Endothelial cell (in vitro differentiated cells): Measurements from ENCODE around the gene TPO. TPM values are rescaled to one million over a fixed set of nuclear protein-coding genes. Genes with fewer than 3 reads are reported as not detected.

Experiments used
- DNase-seq: peaks from one replicate; pipeline ENCODE4 v3.0.0; 2021; ENCODE audit warnings: low spot score
- H3K27ac Mint-ChIP-seq: one replicate; pipeline ENCODE4 v1.8.0; 2021; ENCODE audit warnings: mixed read lengths, inconsistent platforms; ENCODE audit not compliant: unreplicated experiment
- H3K27me3 Mint-ChIP-seq: one replicate; pipeline ENCODE4 v1.8.0; 2021; ENCODE audit warnings: mild to moderate bottlenecking, moderate library complexity, mixed read lengths, inconsistent platforms; ENCODE audit not compliant: unreplicated experiment
- H3K36me3 Mint-ChIP-seq: one replicate; pipeline ENCODE4 v1.8.0; 2021; ENCODE audit warnings: mild to moderate bottlenecking, low read depth, mixed read lengths, inconsistent platforms; ENCODE audit not compliant: unreplicated experiment
- H3K4me1 Mint-ChIP-seq: one replicate; pipeline ENCODE4 v1.8.0; 2021; ENCODE audit warnings: mild to moderate bottlenecking, mixed read lengths, inconsistent platforms; ENCODE audit not compliant: unreplicated experiment
- H3K4me3 Mint-ChIP-seq: one replicate; pipeline ENCODE4 v1.8.0; 2021; ENCODE audit warnings: mild to moderate bottlenecking, mixed read lengths, inconsistent platforms; ENCODE audit not compliant: unreplicated experiment
- H3K9me3 Mint-ChIP-seq: one replicate; pipeline ENCODE4 v1.8.0; 2021; ENCODE audit warnings: mixed read lengths, inconsistent platforms; ENCODE audit not compliant: unreplicated experiment
- CTCF ChIP-seq: fragments of 200-600 bp; sonication (generic); IDR thresholded peaks from one replicate; pipeline ENCODE4 v1.5.0; 2021; ENCODE audit warnings: antibody characterized with exemption; ENCODE audit not compliant: unreplicated experiment
- total RNA-seq: library from RNA; stranded (reverse); fragmentation: NEBNext Ultra II Directional; extraction: Animal tissue kit (Norgen Biotek cat#: 25700); gene quantifications from one replicate; pipeline ENCODE4 v1.2.1, GENCODE V29; 2021; ENCODE audit not compliant: unreplicated experiment

The TPO gene
- total RNA-seq, 1 donor from 2014 or later, result 0.41 TPM

GRCh38 chr2:1437537-1437936, 24.3 kb downstream of the TPO start:
- Mint-ChIP-seq H3K27ac (no peak overlapping the region), H3K4me1 (peaks cover 19% of the 10 kb centered on the region), H3K9me3 (no peaks in the 10 kb centered on the region), H3K36me3 (peaks cover 7% of the 10 kb centered on the region), H3K4me3 (no peak overlapping the region), H3K27me3 (peaks cover 6% of the 10 kb centered on the region)
- TF ChIP-seq CTCF, result no peak
- DNase-seq, result no peak

DNA sequence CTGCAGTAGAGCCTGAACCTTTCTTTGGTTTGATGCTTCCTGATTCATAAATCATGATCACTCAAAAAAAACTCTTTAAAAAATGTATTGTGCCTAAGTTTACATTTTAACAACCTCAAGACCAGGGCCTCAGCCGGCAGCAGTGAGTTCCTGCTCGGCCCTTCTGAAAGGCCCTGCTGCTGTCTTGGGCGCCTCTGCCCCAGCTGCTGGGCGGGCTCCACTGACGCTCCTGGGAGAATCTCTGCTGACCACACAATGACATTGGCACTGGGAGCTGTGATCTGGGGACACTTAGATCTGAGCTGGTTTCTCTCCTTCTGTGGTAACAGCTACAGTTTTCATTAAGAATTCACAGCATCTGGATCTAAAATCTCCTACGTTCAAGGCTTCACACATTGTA, 25.7 kb downstream of the TPO start:
- Mint-ChIP-seq H3K36me3 (peaks cover 7% of the 10 kb centered on the region), H3K4me3 (no peak overlapping the region), H3K4me1 (peaks cover 19% of the 10 kb centered on the region), H3K27ac (no peak overlapping the region), H3K9me3 (no peaks in the 10 kb centered on the region), H3K27me3 (peaks cover 11% of the 10 kb centered on the region)
- TF ChIP-seq CTCF, result no peak
- no peak for DNase-seq

DNA sequence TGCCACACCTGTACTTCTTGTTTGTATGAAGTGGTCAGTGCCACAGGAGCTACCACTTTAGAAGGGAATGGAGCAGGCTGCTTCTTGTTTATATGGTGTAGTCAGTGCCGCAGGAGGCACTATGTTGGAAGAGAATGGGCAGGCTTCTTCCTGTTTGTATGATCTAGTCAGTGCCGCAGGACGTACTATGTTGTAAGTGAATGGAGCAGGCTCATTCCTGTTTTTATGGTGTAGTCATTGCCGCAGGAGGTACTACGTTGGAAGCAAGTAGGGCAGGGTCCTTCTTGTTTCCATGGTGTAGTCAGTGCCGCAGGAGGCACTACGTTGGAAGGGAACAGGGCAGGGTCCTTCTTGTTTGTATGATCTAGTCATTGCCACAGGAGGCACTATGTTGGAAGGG, 27.3 kb downstream of the TPO start:
- no peak for DNase-seq
- H3K4me1 Mint-ChIP-seq, result peaks cover 19% of the 10 kb centered on the region
- H3K27me3 Mint-ChIP-seq, result peaks cover 11% of the 10 kb centered on the region

DNA sequence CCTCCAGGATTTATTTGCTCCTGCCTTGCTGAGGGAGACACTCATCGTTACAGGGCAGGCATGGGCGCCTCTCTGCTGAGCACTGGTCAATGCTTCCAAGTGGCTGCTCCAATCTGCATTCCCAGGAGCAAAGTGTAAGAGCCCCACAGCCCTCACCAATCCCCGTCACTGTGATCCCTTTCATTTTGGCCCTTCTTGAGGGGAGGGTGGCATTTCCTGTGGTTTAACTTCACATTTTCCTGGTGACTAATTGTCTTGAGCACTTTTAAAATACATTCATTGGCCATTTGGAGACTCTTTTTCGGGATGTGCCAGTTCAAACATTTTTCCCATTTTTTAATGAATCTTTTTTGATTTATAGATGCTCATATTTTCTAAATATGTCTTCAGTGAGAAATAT, 33.0 kb downstream of the TPO start:
- H3K27ac Mint-ChIP-seq, result no peak overlapping the region
- no peak for DNase-seq
- no peaks in the 10 kb centered on the region for H3K9me3 Mint-ChIP-seq
- no peak for TF ChIP-seq CTCF
- H3K4me1 Mint-ChIP-seq, result no peaks in the 10 kb centered on the region
- no peaks in the 10 kb centered on the region for H3K36me3 Mint-ChIP-seq
- peaks cover 9% of the 10 kb centered on the region for H3K27me3 Mint-ChIP-seq
- H3K4me3 Mint-ChIP-seq, result no peak overlapping the region

More for the DNA sequence above, 27.3 kb downstream of the TPO start:
- TF ChIP-seq CTCF, result no peak
- Mint-ChIP-seq H3K36me3 (peaks cover 7% of the 10 kb centered on the region), H3K4me3 (no peak overlapping the region), H3K27ac (peak overlapping the region; percentile 90), H3K9me3 (no peaks in the 10 kb centered on the region)

DNA sequence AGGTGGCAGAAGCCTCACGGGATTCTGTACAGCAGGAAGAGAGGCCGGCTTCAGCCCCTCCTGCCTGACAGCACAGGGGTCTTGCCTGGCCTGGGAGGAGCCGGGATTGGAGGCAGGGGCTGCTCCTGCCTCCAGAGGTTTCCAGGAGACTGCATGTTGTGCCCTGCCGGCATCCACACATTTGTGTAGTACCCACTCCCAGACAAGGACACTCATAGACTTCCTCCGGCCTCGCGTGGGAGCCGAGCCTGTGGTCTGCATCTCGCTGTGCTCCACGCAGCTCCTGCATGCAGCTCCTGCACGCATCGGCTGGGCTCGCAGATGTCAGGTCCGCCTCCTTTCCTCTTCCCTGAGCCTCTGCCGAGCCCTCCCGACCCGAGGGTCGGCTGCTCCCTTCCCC, 34.7 kb downstream of the TPO start:
- Mint-ChIP-seq H3K4me1 (no peaks in the 10 kb centered on the region), H3K27ac (no peak overlapping the region), H3K4me3 (no peak overlapping the region), H3K9me3 (no peaks in the 10 kb centered on the region), H3K36me3 (no peaks in the 10 kb centered on the region), H3K27me3 (peaks cover 6% of the 10 kb centered on the region)
- no peak for DNase-seq
- no peak for TF ChIP-seq CTCF
